NB4 (cell line): Measurements from ENCODE around the gene RMC1.

Experiments used
- CTCF ChIP-seq: IDR thresholded peaks from one replicate; pipeline ENCODE4 v1.5.1; 2012; ENCODE audit warnings: low read depth, low read length
- POLR2A ChIP-seq: IDR thresholded peaks from 2 replicates; pipeline ENCODE4 v1.6.1; 2011; ENCODE audit warnings: mild to moderate bottlenecking; ENCODE audit not compliant: insufficient read length; ENCODE audit errors: extremely low read depth

GRCh38 chr18:23548719-23549118 is 45.4 kb downstream of the RMC1 start:
- TF ChIP-seq CTCF: no peak
- TF ChIP-seq POLR2A: no peak
